Stomach smooth muscle (tissue), 2 donors: ENCODE data around the gene CHDH.

Experiments
- H3K27ac ChIP-seq: one replicate; pipeline ENCODE4 v1.7.0; 2013; ENCODE audit warnings: mild to moderate bottlenecking, low read length, inconsistent platforms
- H3K27me3 ChIP-seq, 2 donors: one replicate each; pipeline ENCODE4 v1.7.0; 2013; ENCODE audit warnings: low read length in 2 of 2; ENCODE audit not compliant: insufficient read depth in 2 of 2, control insufficient read depth in 1 of 2
- H3K36me3 ChIP-seq, 2 donors: one replicate each; pipeline ENCODE4 v1.7.0; 2013; ENCODE audit warnings: low read length in 2 of 2; ENCODE audit not compliant: control insufficient read depth in 2 of 2, insufficient read depth in 2 of 2
- H3K4me1 ChIP-seq: one replicate; pipeline ENCODE4 v1.7.0; 2013; ENCODE audit warnings: low read length; ENCODE audit not compliant: control insufficient read depth, insufficient read depth
- H3K4me3 ChIP-seq, 2 donors: one replicate each; pipeline ENCODE4 v1.7.0; 2013; ENCODE audit warnings: low read length in 2 of 2
- H3K9ac ChIP-seq, 2 donors: one replicate each; pipeline ENCODE4 v1.7.0; 2013; ENCODE audit warnings: low read length in 2 of 2, mild to moderate bottlenecking in 1 of 2
- H3K9me3 ChIP-seq, 2 donors: one replicate each; pipeline ENCODE4 v1.7.0; 2013; ENCODE audit warnings: low read length in 2 of 2; ENCODE audit not compliant: control insufficient read depth in 2 of 2
- donor health status: healthy.
- donor health status: Pancreatic carcinoma.

CHDH gene

GRCh38 chr3:53800041-53800906 lies 45.9 kb downstream of the CHDH start:
- Histone ChIP-seq H3K27ac (no peak overlapping the region), H3K4me1 (peaks cover 4% of the 10 kb centered on the region), H3K27me3 (no peaks in the 10 kb centered on the region), H3K9me3 (no peaks in the 10 kb centered on the region), H3K36me3 (no peaks in the 10 kb centered on the region), H3K9ac (no peak overlapping the region), H3K4me3 (no peak overlapping the region)

GRCh38 chr3:53799338-53799865 lies 46.8 kb downstream of the CHDH start:
- H3K27me3 ChIP-seq = no peaks in the 10 kb centered on the region
- no peaks in the 10 kb centered on the region for H3K36me3 ChIP-seq
- no peak overlapping the region for H3K9ac ChIP-seq
- H3K9me3 ChIP-seq = no peaks in the 10 kb centered on the region
- H3K27ac ChIP-seq = no peak overlapping the region
- no peak overlapping the region for H3K4me3 ChIP-seq
- peaks cover 4% of the 10 kb centered on the region for H3K4me1 ChIP-seq

GRCh38 chr3:53798144-53798543 lies 48.1 kb downstream of the CHDH start:
- Histone ChIP-seq H3K4me1 (peaks cover 4% of the 10 kb centered on the region), H3K9ac (no peak overlapping the region), H3K4me3 (no peak overlapping the region), H3K9me3 (no peaks in the 10 kb centered on the region), H3K36me3 (no peaks in the 10 kb centered on the region), H3K27ac (no peak overlapping the region), H3K27me3 (no peaks in the 10 kb centered on the region)

GRCh38 chr3:53795789-53796560 lies 50.2 kb downstream of the CHDH start:
- H3K27me3 ChIP-seq = no peaks in the 10 kb centered on the region
- no peak overlapping the region for H3K9ac ChIP-seq
- H3K36me3 ChIP-seq = no peaks in the 10 kb centered on the region
- H3K9me3 ChIP-seq = no peaks in the 10 kb centered on the region
- no peak overlapping the region for H3K27ac ChIP-seq
- no peak overlapping the region for H3K4me3 ChIP-seq
- peaks cover 4% of the 10 kb centered on the region for H3K4me1 ChIP-seq

- no peaks in the 10 kb centered on the region for H3K36me3 ChIP-seq
- H3K4me3 ChIP-seq = no peak overlapping the region
- no peak overlapping the region for H3K27ac ChIP-seq
- peaks cover 4% of the 10 kb centered on the region for H3K4me1 ChIP-seq
- H3K27me3 ChIP-seq = no peaks in the 10 kb centered on the region
- no peak overlapping the region for H3K9ac ChIP-seq
- no peaks in the 10 kb centered on the region for H3K9me3 ChIP-seq
These were observed 51.0 kb downstream of the CHDH start for GRCh38 chr3:53795176-53795575.

- no peaks in the 10 kb centered on the region for H3K27me3 ChIP-seq
These were observed 51.6 kb downstream of the CHDH start for GRCh38 chr3:53794597-53794996.

GRCh38 chr3:53792866-53793265 lies 53.4 kb downstream of the CHDH start:
- Histone ChIP-seq H3K4me3 (no peak overlapping the region), H3K27ac (no peak overlapping the region), H3K36me3 (no peaks in the 10 kb centered on the region), H3K27me3 (no peaks in the 10 kb centered on the region), H3K4me1 (peaks cover 4% of the 10 kb centered on the region), H3K9me3 (no peaks in the 10 kb centered on the region), H3K9ac (no peak overlapping the region)

More at GRCh38 chr3:53794597-53794996, 51.6 kb downstream of the CHDH start:
- H3K4me3 ChIP-seq = no peak overlapping the region
- H3K36me3 ChIP-seq = no peaks in the 10 kb centered on the region
- no peak overlapping the region for H3K27ac ChIP-seq
- H3K9me3 ChIP-seq = no peaks in the 10 kb centered on the region
- H3K9ac ChIP-seq = no peak overlapping the region
- peaks cover 4% of the 10 kb centered on the region for H3K4me1 ChIP-seq

- H3K36me3 ChIP-seq = no peaks in the 10 kb centered on the region
- no peak overlapping the region for H3K4me3 ChIP-seq
- H3K27ac ChIP-seq = no peak overlapping the region
- H3K9me3 ChIP-seq = no peaks in the 10 kb centered on the region
- H3K4me1 ChIP-seq = peaks cover 3% of the 10 kb centered on the region
- H3K27me3 ChIP-seq = no peaks in the 10 kb centered on the region
- no peak overlapping the region for H3K9ac ChIP-seq
These were observed 54.9 kb downstream of the CHDH start for GRCh38 chr3:53791317-53791716.

- H3K4me1 ChIP-seq = no peaks in the 10 kb centered on the region
- H3K36me3 ChIP-seq = no peaks in the 10 kb centered on the region
- no peak overlapping the region for H3K27ac ChIP-seq
- no peaks in the 10 kb centered on the region for H3K9me3 ChIP-seq
- no peak overlapping the region for H3K4me3 ChIP-seq
- H3K27me3 ChIP-seq = no peaks in the 10 kb centered on the region
- H3K9ac ChIP-seq = no peak overlapping the region
These were observed 55.7 kb downstream of the CHDH start for GRCh38 chr3:53790470-53790869.

- Histone ChIP-seq H3K27me3 (no peaks in the 10 kb centered on the region), H3K36me3 (no peaks in the 10 kb centered on the region), H3K4me3 (no peak overlapping the region), H3K9me3 (no peaks in the 10 kb centered on the region), H3K9ac (no peak overlapping the region), H3K4me1 (no peaks in the 10 kb centered on the region), H3K27ac (no peak overlapping the region)
These were observed 56.8 kb downstream of the CHDH start for GRCh38 chr3:53789459-53789858.
